Small intestine (tissue), 7 donors: ENCODE results near the gene MRPL20. TPM values are rescaled to one million over a fixed set of nuclear protein-coding genes. Genes with fewer than 3 reads are reported as not detected.

Experiments used
- DNase-seq, 2 donors: peaks; one replicate each; pipeline versions ENCODE4 v3.0.0 to v3.0.0-alpha.2; 2013
- FAIRE-seq: peaks from 2 replicates; lab custom pipeline; 2012; peaks lifted over from hg19 to GRCh38; lab: Jason Lieb, UNC
- H3K27ac ChIP-seq, 3 donors: one replicate each; pipeline ENCODE4 v1.5.1; 2013; ENCODE audit warnings: low read length in 2 of 3, mild to moderate bottlenecking in 2 of 3, control low read depth in 1 of 3, inconsistent platforms in 1 of 3, low read depth in 1 of 3, moderate library complexity in 1 of 3
- H3K27me3 ChIP-seq, 3 donors: one replicate each; pipeline ENCODE4 v1.6.1; 2013; ENCODE audit warnings: low read length in 3 of 3, inconsistent platforms in 1 of 3; ENCODE audit not compliant: control insufficient read depth in 3 of 3, insufficient read depth in 3 of 3
- H3K36me3 ChIP-seq, 3 donors: one replicate each; pipeline ENCODE4 v1.6.1; 2013; ENCODE audit warnings: low read length in 3 of 3, inconsistent platforms in 1 of 3, low read depth in 1 of 3, mild to moderate bottlenecking in 1 of 3, moderate library complexity in 1 of 3; ENCODE audit not compliant: control insufficient read depth in 3 of 3, insufficient read depth in 2 of 3
- H3K4me1 ChIP-seq, 3 donors: one replicate each; pipeline ENCODE4 v1.6.1; 2013; ENCODE audit warnings: low read length in 2 of 3, inconsistent platforms in 1 of 3, low read depth in 1 of 3, mild to moderate bottlenecking in 1 of 3, moderate library complexity in 1 of 3; ENCODE audit not compliant: control insufficient read depth in 3 of 3, insufficient read depth in 2 of 3
- H3K4me3 ChIP-seq, 3 donors: one replicate each; pipeline ENCODE4 v1.5.1; 2013; ENCODE audit warnings: low read length in 3 of 3, control low read depth in 1 of 3, inconsistent platforms in 1 of 3, low read depth in 1 of 3, mild to moderate bottlenecking in 1 of 3, moderate library complexity in 1 of 3
- H3K9me3 ChIP-seq, 2 donors: one replicate each; pipeline ENCODE4 v1.6.1; 2013; ENCODE audit warnings: low read depth in 1 of 2, low read length in 1 of 2; ENCODE audit not compliant: control insufficient read depth in 2 of 2, insufficient read depth in 1 of 2
- WGBS, 3 donors: extraction: QIAGEN DNeasy Blood & Tissue Kit; methylation state at CpG; one replicate each; pipeline ENCODE4 v1.1.7; 2013; 5-methylcytosine and 5-hydroxymethylcytosine counted together
- polyA plus RNA-seq, 4 donors: library from polyadenylated mRNA; stranded (reverse) in 3 of 4; unstranded in 1 of 4; fragments of 200-250 nt in 3 of 4; fragments of 120-200 nt in 1 of 4; gene quantifications; one replicate each; pipeline versions ENCODE4 v1.2.1 to v1.2.3, GENCODE V29; 2013
- donor health status: healthy with polysubstance abuse.
- donor health status: control.
- donor health status: control.
- donor health status: Bipolar disorder and iron deficiency.
- donor health status: healthy.

Gene MRPL20
- polyA plus RNA-seq, 4 donors = 135 to 221 (median 167) TPM

DNA sequence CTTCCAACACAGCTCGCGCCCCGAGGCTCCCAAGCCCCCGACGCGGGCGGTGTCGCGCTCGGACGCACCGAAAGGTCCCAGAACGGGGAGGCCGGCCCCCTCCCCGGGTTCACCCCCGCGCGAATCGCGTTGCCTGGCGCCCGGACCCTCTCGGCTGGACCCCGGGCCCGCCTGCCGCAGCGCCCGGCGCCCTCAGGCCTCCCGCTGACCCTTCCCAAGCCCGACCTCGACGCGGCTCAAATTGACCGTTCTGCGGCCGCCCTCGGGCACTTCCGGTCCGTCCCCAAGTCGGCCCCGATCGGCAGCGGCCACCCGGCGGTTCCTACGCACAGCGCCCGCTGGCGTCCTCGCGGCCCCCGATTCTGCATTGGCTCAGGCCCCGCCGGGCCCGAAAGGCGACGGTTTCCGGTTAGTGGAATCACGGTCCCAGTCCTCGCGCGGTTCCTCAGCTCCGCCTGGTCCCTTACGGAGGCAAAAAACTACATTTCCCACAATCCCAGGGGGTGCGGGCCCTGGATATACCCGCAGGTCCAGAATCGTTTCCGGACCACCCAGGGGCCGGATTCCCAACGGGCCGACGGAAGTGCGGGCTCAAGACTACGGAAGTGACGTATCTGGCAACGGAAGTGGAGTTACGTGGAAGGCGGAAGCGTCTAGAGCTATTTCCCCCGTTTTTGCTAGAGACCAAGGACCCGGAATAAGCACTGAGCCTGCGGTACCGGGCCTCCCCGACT lies 32.0 kb downstream of the MRPL20 start, which contains the start of gene AURKAIP1:
Gene AURKAIP1, minus strand, starts transcription at position 279 of the 734 bp plus-strand sequence. CDS start 451 bp downstream, outside the sequence.
- H3K9me3 ChIP-seq = no peaks in the 10 kb centered on the region
- peaks cover 0 to 32% (median 5%) of the 10 kb centered on the region in 3 donors for H3K4me1 ChIP-seq
- DNase-seq (peak; percentile 100), FAIRE-seq (peak; percentile 19)
- H3K27me3 ChIP-seq = no peaks in the 10 kb centered on the region
- 0 to 1% (median 0%) methylated on average over 62 to 85 of the region's 85 CpGs for WGBS, 3 donors
- peaks cover 0 to 50% (median 3%) of the 10 kb centered on the region in 3 donors for H3K36me3 ChIP-seq
- H3K4me3 ChIP-seq = peak within 1 kb of the TSS; percentile 90 to 99 (median 96)
- peak within 1 kb of the TSS; percentile 78 to 95 (median 87) for H3K27ac ChIP-seq

DNA sequence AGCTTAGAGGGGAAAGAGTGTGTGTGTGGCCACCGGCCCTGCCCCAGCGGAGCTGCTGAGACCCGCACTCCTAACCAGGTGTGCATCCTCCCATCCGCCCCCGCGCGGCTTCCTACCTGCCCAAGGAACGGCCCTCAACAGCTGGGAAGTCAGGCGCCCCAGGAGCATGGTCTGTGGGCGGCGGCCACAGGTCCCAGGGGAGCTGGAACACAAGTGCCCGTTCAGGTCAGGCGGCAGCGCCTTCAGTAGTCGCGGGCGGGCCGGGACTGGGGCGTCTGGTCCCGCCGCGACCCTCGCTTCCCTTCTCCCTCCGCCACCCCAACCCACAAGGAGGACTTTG lies 32.5 kb downstream of the MRPL20 start:
- WGBS, 3 donors = 0 to 1% (median 0%) methylated on average over 19 to 24 of the region's 24 CpGs
- peaks cover 0 to 50% (median 3%) of the 10 kb centered on the region in 3 donors for H3K36me3 ChIP-seq
- peak in 1 of 2 donors; percentile 16 for DNase-seq
- H3K27ac ChIP-seq = peak overlapping the region; percentile 78 to 95 (median 87)
- no peaks in the 10 kb centered on the region for H3K9me3 ChIP-seq
- H3K4me3 ChIP-seq = peak overlapping the region; percentile 90 to 99 (median 96)
- H3K27me3 ChIP-seq = no peaks in the 10 kb centered on the region
- FAIRE-seq = no peak
- H3K4me1 ChIP-seq = peaks cover 0 to 32% (median 5%) of the 10 kb centered on the region in 3 donors

DNA sequence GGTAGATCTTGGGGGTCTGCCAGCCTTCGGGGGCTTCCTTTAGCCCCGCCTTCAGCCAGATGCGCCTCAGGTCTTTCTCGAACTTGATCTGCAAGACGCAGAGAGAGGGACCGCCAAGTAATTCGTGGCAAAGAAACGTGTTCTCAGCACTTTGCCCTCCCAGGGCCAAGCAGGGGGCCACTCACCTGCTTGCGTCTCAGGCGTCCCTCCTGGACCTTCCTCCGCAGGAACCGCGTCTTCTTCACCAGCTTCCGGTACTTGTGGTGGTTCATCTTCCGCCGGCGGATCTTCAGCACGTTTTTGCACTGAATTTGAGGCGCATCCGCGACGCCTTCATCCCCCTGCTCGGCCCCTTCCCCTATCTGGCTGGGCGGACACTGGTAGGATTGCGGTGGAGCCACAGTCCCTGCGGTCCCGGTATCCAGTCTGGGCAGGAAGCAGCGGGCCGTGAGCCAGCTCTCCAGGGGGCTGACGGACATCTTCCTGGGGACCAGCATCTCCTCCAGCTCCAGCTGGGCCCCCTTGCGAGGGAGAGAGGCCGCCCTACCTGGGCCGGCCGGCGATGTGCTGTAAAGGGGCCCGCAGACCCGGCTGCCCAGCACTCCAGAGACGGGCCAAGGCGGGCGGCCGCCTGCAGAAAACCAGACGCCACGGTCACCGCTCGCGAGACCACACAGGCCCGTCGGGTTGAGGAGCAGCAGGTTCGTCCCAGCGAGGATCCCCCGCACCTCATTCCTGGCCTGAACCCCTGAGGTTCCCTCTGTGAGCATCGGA lies 33.1 kb downstream of the MRPL20 start:
- WGBS, 3 donors = 49 to 51% (median 51%) methylated on average over 50 to 52 of the region's 52 CpGs
- H3K4me1 ChIP-seq = peaks cover 0 to 32% (median 5%) of the 10 kb centered on the region in 3 donors
- H3K4me3 ChIP-seq = peak overlapping the region; percentile 90 to 99 (median 96)
- H3K9me3 ChIP-seq = no peaks in the 10 kb centered on the region
- DNase-seq (no peak), FAIRE-seq (no peak)
- peak overlapping the region; percentile 78 to 95 (median 87) for H3K27ac ChIP-seq
- peaks cover 0 to 48% (median 3%) of the 10 kb centered on the region in 3 donors for H3K36me3 ChIP-seq
- H3K27me3 ChIP-seq = no peaks in the 10 kb centered on the region

- H3K27ac ChIP-seq = no peak overlapping the region
- 80 to 86% (median 84%) methylated on average over 26 of the region's 26 CpGs for WGBS, 3 donors
Observed at GRCh38 chr1:1373051-1373814, 33.9 kb downstream of the MRPL20 start.

GRCh38 chr1:1371746-1372711 lies 35.1 kb downstream of the MRPL20 start:
- H3K27ac ChIP-seq = peak overlapping the region in 1 of 3 donors; percentile 20
- no peak for FAIRE-seq
- 28 to 31% (median 30%) methylated on average over 26 of the region's 26 CpGs for WGBS, 3 donors

More at GRCh38 chr1:1373051-1373814, 33.9 kb downstream of the MRPL20 start:
- Histone ChIP-seq H3K4me3 (peak overlapping the region in 2 of 3 donors; percentile 13 to 99), H3K9me3 (no peaks in the 10 kb centered on the region), H3K4me1 (peaks cover 0 to 32% (median 5%) of the 10 kb centered on the region in 3 donors), H3K27me3 (no peaks in the 10 kb centered on the region), H3K36me3 (peaks cover 0 to 48% (median 3%) of the 10 kb centered on the region in 3 donors)
- FAIRE-seq = no peak
- DNase-seq = no peak

DNA sequence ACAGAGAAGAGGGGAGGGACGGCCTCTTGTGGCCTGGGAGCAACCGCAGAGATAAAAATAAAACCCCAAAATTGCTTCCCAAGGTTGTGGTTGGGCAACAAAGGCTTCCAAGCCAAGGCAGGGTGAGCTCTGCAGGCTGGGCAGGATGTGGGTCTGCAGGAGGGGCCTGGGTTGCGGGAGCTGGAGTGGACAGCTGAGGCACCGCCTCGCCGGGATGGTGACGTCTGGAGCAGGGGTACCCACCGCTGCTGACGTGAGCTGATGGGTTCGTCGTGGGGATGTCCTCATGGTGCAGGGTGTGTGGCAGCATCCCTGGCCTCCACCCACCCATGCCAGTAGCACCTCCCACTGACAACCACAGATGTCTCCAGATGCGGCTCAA lies 35.7 kb downstream of the MRPL20 start:
- DNase-seq (no peak), FAIRE-seq (no peak)
- H3K27me3 ChIP-seq = no peaks in the 10 kb centered on the region
- H3K9me3 ChIP-seq = peaks cover 0 to 3% of the 10 kb centered on the region in 2 donors
- peak overlapping the region in 1 of 3 donors; percentile 20 for H3K27ac ChIP-seq
- peaks cover 0 to 37% (median 3%) of the 10 kb centered on the region in 3 donors for H3K36me3 ChIP-seq
- peaks cover 0 to 32% (median 5%) of the 10 kb centered on the region in 3 donors for H3K4me1 ChIP-seq
- WGBS, 3 donors = 48 to 70% (median 58%) methylated on average over 12 of the region's 12 CpGs
- H3K4me3 ChIP-seq = no peak overlapping the region

More at GRCh38 chr1:1371746-1372711, 35.1 kb downstream of the MRPL20 start:
- H3K36me3 ChIP-seq = peaks cover 0 to 43% (median 3%) of the 10 kb centered on the region in 3 donors
- H3K9me3 ChIP-seq = peaks cover 0 to 3% of the 10 kb centered on the region in 2 donors
- peak; percentile 55 to 82 for DNase-seq
- no peaks in the 10 kb centered on the region for H3K27me3 ChIP-seq
- peaks cover 0 to 32% (median 5%) of the 10 kb centered on the region in 3 donors for H3K4me1 ChIP-seq
- H3K4me3 ChIP-seq = no peak overlapping the region

- 78 to 85% (median 84%) methylated on average over 14 to 16 of the region's 16 CpGs for WGBS, 3 donors
- Histone ChIP-seq H3K9me3 (peaks cover 0 to 5% of the 10 kb centered on the region in 2 donors), H3K27me3 (no peaks in the 10 kb centered on the region), H3K27ac (no peak overlapping the region), H3K36me3 (peaks cover 0 to 32% (median 3%) of the 10 kb centered on the region in 3 donors), H3K4me1 (peaks cover 0 to 29% (median 3%) of the 10 kb centered on the region in 3 donors), H3K4me3 (no peak overlapping the region)
- no peak for FAIRE-seq
- DNase-seq = no peak
Observed at GRCh38 chr1:1370771-1371300, 36.3 kb downstream of the MRPL20 start.
